B cell (primary cell): ENCODE data around the gene TBKBP1. TPM values are rescaled to one million over a fixed set of nuclear protein-coding genes. Genes with fewer than 3 reads are reported as not detected.

Experiments
- ATAC-seq: fragments of 200-7000 bp; cut with Tn5 transposase; one replicate; pipeline ENCODE4 v1.10.0; 2021; ENCODE audit warnings: low read depth, mild to moderate bottlenecking, moderate number of reproducible peaks, moderate library complexity
- CTCF ChIA-PET: fragments of 350-600 bp; sonication (Branson Sonifier 250); formaldehyde crosslinking; loops from one replicate; lab custom pipeline; 2021; ENCODE audit warnings: antibody characterized with exemption, inconsistent platforms; lab: Charles Lee
- POLR2A ChIA-PET: fragments of 350-600 bp; sonication (Branson Sonifier 250); formaldehyde crosslinking; loops from one replicate; lab custom pipeline; 2021; ENCODE audit warnings: antibody characterized with exemption; lab: Charles Lee
- DNase-seq: peaks from one replicate; pipeline ENCODE4 v3.0.0; 2013
- H2AFZ ChIP-seq: 2 replicates; pipeline ENCODE4 v1.6.1; 2012; ENCODE audit warnings: mild to moderate bottlenecking, low read depth, low read length; ENCODE audit not compliant: insufficient read depth, poor library complexity, severe bottlenecking
- H3K27ac ChIP-seq, 2 donors: 1 replicate in 1 of 2; 2 replicates in 1 of 2; pipeline ENCODE4 v1.5.1; 2012 to 2013; ENCODE audit warnings: low read length in 2 of 2, mild to moderate bottlenecking in 2 of 2, moderate library complexity in 1 of 2
- H3K27me3 ChIP-seq, 4 experiments: fragments of 200-600 bp in 1 of 4; sonication (generic) in 1 of 4; replicated peaks in 1 of 4; 1 replicate in 2 of 4; 2 replicates in 2 of 4; pipeline versions ENCODE4 v1.6.1 to v1.7.0; 2013 to 2016; ENCODE audit warnings: low read length in 3 of 4, mild to moderate bottlenecking in 2 of 4, mixed read lengths in 1 of 4, moderate library complexity in 1 of 4; ENCODE audit not compliant: insufficient read depth in 4 of 4, control insufficient read depth in 3 of 4; ENCODE audit errors: control extremely low read depth in 1 of 4
- H3K36me3 ChIP-seq, 2 experiments: replicated peaks in 1 of 2; 1 replicate in 1 of 2; 2 replicates in 1 of 2; pipeline versions ENCODE4 v1.6.1 to v1.7.1; 2013; ENCODE audit warnings: low read length in 1 of 2; ENCODE audit not compliant: insufficient read depth in 2 of 2, control insufficient read depth in 1 of 2; ENCODE audit errors: control extremely low read depth in 1 of 2, extremely low read depth in 1 of 2
- H3K4me1 ChIP-seq, 2 donors: fragments of 200-600 bp in 1 of 2; sonication (generic) in 1 of 2; 1 replicate in 1 of 2; 2 replicates in 1 of 2; pipeline versions ENCODE4 v1.5.1 to v1.6.1; 2013 to 2017; ENCODE audit warnings: low read length in 2 of 2; ENCODE audit not compliant: control insufficient read depth in 2 of 2, insufficient read depth in 2 of 2
- H3K4me2 ChIP-seq: replicated peaks from 2 replicates; pipeline ENCODE3; 2012; ENCODE audit warnings: mild to moderate bottlenecking, low read depth, low read length; ENCODE audit not compliant: poor library complexity, severe bottlenecking
- H3K4me3 ChIP-seq, 5 experiments: fragments of 200-600 bp in 1 of 5; sonication (generic) in 1 of 5; 1 replicate in 3 of 5; 2 replicates in 2 of 5; pipeline versions ENCODE4 v1.5.1 to v1.7.0; 2011 to 2016; ENCODE audit warnings: low read length in 4 of 5, mild to moderate bottlenecking in 4 of 5, low read depth in 2 of 5, control low read depth in 1 of 5, moderate library complexity in 1 of 5; ENCODE audit not compliant: insufficient read depth in 1 of 5; ENCODE audit errors: control extremely low read depth in 1 of 5, extremely low read depth in 1 of 5
- H3K79me2 ChIP-seq: fragments of 200-600 bp; sonication (generic); one replicate; pipeline ENCODE4 v1.6.0; 2016; ENCODE audit warnings: low read length; ENCODE audit not compliant: control insufficient read depth, insufficient read depth
- H3K9ac ChIP-seq: fragments of 200-600 bp; sonication (generic); 2 replicates; pipeline ENCODE4 v1.6.1; 2017; ENCODE audit warnings: mild to moderate bottlenecking, low read length, moderate library complexity
- H3K9me3 ChIP-seq, 3 donors: one replicate each; pipeline versions ENCODE4 v1.6.1 to v1.7.1; 2013; ENCODE audit warnings: low read length in 2 of 3; ENCODE audit not compliant: control insufficient read depth in 2 of 3, insufficient read depth in 1 of 3; ENCODE audit errors: control extremely low read depth in 1 of 3
- H4K20me1 ChIP-seq: 2 replicates; pipeline ENCODE4 v1.6.0; 2012; ENCODE audit warnings: mild to moderate bottlenecking, low read length; ENCODE audit not compliant: insufficient read depth, control insufficient read depth, poor library complexity, severe bottlenecking
- H3K27ac Mint-ChIP-seq: one replicate; pipeline ENCODE4 v1.8.0; 2021; ENCODE audit warnings: mixed read lengths
- H3K27me3 Mint-ChIP-seq: one replicate; pipeline ENCODE4 v1.8.0; 2021; ENCODE audit warnings: mixed read lengths
- H3K4me1 Mint-ChIP-seq: one replicate; pipeline ENCODE4 v1.8.0; 2021; ENCODE audit warnings: mixed read lengths
- H3K4me3 Mint-ChIP-seq: one replicate; pipeline ENCODE4 v1.8.0; 2021; ENCODE audit warnings: mixed read lengths
- H3K9me3 Mint-ChIP-seq: one replicate; pipeline ENCODE4 v1.8.0; 2022; ENCODE audit warnings: mixed read lengths; ENCODE audit not compliant: insufficient read depth
- EZH2 ChIP-seq: IDR thresholded peaks from 2 replicates; pipeline ENCODE4 v1.6.1; 2012; ENCODE audit warnings: borderline replicate concordance, low read depth, mild to moderate bottlenecking, moderate library complexity, low read length; ENCODE audit not compliant: insufficient read depth, poor library complexity, severe bottlenecking
- WGBS: methylation state at CpG from one replicate; pipeline ENCODE4 v1.1.5; 2013; ENCODE audit warnings: missing lambda C conversion rate; ENCODE audit not compliant: insufficient coverage; 5-methylcytosine and 5-hydroxymethylcytosine counted together
- intact Hi-C: fragments of 100-400 bp; cut with micrococcal nuclease; formaldehyde crosslinking; loops from one replicate; pipeline ENCODE4 v1.10.0; 2022
- polyA plus RNA-seq: library from polyadenylated mRNA; depleted of rRNA; stranded (reverse); fragments of >200 nt; gene quantifications from 2 replicates; pipeline ENCODE4 v1.2.3, GENCODE V29; 2012
- total RNA-seq, 2 donors: library from RNA; stranded (reverse); fragments of 120-200 nt in 1 of 2; gene quantifications; 1 replicate in 1 of 2; 2 replicates in 1 of 2; pipeline versions ENCODE4 v1.2.3 to v1.2.4, GENCODE V29; 2013 to 2022
- TF ChIP-seq, protein P1 (sequence below): fragments of 200-600 bp; IDR thresholded peaks from one replicate; pipeline ENCODE4 v1.8.0; 2022; ENCODE audit warnings: antibody characterized with exemption, mild to moderate bottlenecking

Gene TBKBP1
- total and polyA plus RNA-seq, 2 donors (not counting 1 experiment from before 2014, with no cell fraction given), result 6.6 to 8.4 TPM

- ChIA-PET POLR2A (interaction anchor here (0.7 kb wide), 2 partner anchors 17 to 48 kb away, joined by 6 to 8 read pairs; no protein-coding TSS in a partner anchor), CTCF (interaction anchor here (0.6 to 7.0 kb wide), 17 partner anchors 9 to 104 kb away, joined by 3 to 108 read pairs (median 4); partner anchors contain the start of gene TBX21)
- ATAC-seq (no peak), DNase-seq (peak; percentile 28)
- Histone ChIP-seq H3K36me3 (no peaks in the 10 kb centered on the region), H3K27me3 (peaks cover 0 to 3% (median 1%) of the 10 kb centered on the region in 4 experiments), H3K4me3 (no peak overlapping the region), H3K9ac (no peak overlapping the region), H3K4me1 (peaks cover 22 to 57% of the 10 kb centered on the region in 2 donors), H3K4me2 (no peak overlapping the region), H3K9me3 (no peaks in the 10 kb centered on the region), H2AFZ (no peak overlapping the region), H3K27ac (no peak overlapping the region), H4K20me1 (peaks cover 4% of the 10 kb centered on the region), H3K79me2 (peaks cover 3% of the 10 kb centered on the region)
- WGBS, result 62% methylated on average over 9 of the region's 11 CpGs
- intact Hi-C loops, result loop anchor here (10.0 kb wide), 1 partner anchor 108 kb away; no protein-coding TSS in a partner anchor
- TF ChIP-seq, protein P1, sequence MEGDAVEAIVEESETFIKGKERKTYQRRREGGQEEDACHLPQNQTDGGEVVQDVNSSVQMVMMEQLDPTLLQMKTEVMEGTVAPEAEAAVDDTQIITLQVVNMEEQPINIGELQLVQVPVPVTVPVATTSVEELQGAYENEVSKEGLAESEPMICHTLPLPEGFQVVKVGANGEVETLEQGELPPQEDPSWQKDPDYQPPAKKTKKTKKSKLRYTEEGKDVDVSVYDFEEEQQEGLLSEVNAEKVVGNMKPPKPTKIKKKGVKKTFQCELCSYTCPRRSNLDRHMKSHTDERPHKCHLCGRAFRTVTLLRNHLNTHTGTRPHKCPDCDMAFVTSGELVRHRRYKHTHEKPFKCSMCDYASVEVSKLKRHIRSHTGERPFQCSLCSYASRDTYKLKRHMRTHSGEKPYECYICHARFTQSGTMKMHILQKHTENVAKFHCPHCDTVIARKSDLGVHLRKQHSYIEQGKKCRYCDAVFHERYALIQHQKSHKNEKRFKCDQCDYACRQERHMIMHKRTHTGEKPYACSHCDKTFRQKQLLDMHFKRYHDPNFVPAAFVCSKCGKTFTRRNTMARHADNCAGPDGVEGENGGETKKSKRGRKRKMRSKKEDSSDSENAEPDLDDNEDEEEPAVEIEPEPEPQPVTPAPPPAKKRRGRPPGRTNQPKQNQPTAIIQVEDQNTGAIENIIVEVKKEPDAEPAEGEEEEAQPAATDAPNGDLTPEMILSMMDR, result no peak
- no peak for TF ChIP-seq EZH2
- Mint-ChIP-seq H3K9me3 (no peaks in the 10 kb centered on the region), H3K27me3 (no peaks in the 10 kb centered on the region), H3K27ac (peak overlapping the region; percentile 51), H3K4me3 (peak overlapping the region; percentile 26), H3K4me1 (peaks cover 45% of the 10 kb centered on the region)
These were observed 3.0 kb downstream of the TBKBP1 start for GRCh38 chr17:47696717-47697642.
